ENCODE measurements around the gene HNRNPA0.

Gene HNRNPA0

DNA sequence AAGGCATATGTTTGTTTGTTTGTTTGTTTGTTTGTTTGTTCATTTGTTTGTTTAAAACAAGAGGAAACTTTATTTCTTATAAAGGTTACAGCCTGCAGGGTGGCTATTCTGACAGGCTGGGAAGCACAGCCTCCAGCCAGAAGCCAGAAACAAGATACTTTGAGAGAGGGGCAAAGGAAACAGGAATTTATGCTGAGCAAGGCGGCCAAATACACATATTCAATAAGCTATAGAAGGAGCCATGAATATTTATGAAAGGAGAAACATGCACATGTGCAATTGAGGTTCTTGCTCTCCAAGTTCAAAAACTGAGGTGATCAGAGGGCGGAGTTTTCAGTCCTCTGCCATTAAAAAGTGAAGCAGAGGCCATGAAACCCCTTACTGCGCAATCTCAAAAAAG is 37.8 kb downstream of the HNRNPA0 start:
- DNase-seq = no peak

DNA sequence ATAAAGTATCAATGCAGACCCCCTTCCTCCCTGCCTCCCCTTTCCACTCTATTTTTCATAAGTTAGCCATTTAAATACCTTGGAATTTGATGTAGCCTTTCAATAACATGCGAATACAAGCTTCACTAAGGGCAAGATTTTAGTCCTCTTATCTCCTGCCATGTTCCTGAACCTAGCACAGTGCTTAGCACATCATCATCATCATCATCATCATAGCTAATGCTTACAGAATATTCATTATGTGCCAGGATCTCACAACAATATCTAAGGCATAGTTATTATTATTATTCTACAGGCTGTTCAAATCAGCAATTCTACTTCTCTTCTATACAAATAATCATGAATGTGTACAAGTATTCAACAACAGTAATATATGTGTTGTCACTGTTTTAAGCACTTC is 38.7 kb downstream of the HNRNPA0 start:
- no peak for DNase-seq

DNA sequence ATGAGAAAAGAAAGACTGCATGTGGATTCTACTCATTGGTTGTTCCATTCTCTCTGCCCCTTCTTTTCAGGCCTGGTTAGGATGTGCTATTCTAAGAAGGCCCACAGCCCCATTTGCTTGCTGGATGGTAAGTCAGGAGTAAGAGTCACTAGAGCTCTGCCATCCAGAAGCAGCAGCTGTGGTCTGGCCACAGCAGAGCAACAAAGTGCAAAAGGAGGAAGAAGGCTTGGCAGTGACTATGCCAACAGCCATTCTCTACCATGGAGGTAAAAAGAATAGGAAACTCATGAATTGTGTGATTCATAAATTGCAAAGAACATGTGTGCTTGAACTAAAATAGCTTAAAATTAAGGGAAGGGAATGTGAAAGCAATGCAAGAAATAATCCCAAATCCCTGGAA is 39.2 kb downstream of the HNRNPA0 start:
- no peak for DNase-seq

DNA sequence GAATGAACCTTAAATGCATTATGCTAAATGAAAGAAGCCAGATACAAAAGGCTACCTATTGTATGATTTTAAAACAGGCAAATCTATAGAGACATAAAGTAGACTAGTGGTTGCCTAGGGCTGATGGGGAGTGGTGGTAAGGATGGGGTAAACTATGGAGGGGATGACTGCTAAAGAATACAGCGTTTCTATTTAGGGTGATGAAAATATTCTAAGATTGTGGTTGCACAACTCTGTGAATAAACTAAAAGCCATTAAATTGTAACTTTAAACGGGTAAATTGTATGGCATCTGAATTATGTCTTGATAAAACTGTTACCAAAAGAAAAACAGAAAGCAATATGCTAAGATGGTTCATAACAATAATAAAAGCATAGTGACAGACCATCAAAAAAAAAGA is 39.7 kb downstream of the HNRNPA0 start:
- DNase-seq = no peak

DNA sequence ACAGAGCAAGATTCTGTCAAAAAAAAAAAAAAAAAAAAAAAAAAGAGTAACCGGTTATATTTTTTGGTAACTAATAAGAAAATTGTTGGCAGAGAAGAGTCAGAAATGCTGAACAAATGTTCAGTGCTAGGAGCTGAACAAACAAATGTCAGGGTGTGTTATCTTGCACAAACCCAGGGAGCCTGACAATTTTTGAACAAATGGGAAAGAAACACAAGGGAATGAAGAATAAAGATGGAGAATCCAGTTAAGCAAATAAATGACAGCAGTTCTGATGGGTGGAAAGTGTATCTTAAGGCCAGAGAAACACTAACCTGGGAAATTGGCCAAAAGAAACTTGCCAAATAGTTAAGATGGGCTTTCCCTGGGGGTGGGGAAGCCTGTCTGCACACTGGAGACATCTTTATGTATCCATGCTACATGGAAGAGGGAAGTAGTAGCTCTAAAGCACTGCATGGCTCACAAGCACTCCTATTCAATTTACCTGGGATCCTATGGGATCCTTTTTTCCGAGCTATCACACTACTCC is 42.0 kb downstream of the HNRNPA0 start:
- no peak for DNase-seq

DNA sequence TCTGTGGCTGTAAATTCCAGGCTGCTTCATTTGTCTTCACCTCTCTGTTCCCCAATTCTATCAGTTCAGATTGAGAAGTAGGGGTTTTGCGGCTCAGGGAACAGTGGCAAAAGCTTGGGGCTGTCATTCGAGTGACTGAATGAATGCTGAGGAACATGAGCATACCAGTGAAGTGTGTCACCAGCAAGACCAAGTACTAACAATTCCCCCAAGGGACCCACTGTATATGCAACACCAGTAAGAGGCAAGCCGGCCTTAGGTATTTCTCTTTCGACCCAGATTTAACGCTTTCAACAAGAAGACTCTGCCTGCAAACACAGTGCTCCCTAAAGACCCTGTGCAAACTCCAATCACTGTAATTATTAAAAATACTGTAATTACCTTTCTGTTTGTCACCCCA is 44.1 kb downstream of the HNRNPA0 start:
- DNase-seq = no peak

DNA sequence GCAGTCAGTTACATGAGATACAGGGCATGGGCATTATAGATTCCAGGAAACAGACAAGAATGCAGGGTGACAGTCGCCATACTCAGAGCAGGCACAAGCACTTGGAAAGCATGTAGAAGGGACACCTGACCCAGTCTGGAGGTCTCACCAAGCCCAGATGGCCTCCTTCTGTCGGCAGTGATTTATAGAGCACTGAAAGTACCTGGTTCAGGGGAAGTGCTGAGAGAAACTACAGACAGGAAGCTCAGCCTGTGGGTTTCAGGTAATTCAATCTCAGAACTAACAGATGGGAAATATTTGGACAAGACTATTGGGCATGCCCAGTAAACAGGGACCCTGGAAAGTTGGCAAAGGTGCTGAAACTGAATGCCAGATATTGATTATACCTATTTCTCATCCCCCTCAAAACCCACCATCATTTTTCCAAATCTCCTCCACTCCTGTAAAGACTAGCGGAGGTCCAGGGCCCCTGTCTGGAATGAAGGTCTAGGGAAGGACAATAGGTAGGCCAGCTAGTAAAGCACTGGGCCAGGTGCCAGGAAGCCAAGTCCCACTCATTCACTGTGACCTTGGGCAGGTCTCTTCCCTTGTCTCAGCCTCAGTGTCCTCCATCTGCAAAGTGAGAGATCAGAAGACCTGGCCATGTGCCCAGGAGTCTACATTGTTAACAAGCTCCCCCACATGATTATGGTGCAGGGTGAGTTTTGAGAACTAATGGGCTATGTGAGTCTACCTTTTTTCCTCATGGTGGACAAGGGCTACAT is 45.2 kb downstream of the HNRNPA0 start:
- no peak for DNase-seq

DNA sequence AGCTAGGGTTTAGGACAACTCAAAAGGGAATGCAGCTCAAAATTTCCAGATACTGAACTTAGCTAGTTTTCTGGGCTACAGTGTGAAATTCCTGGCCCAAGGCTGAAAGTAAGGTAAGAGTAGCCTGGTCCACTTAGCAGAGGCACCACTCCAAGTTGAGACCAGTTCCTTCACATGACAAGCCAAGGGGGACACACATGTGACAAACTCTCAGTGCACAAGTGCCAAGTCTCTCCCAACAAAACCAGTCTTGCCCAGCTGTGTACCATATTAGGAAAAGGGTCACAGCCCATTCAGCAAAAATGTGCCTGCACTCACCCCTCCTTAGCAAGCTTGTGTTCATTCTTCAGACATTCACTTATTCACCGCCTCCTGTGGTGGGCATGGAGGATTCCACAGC is 46.1 kb downstream of the HNRNPA0 start:
- DNase-seq = no peak

DNA sequence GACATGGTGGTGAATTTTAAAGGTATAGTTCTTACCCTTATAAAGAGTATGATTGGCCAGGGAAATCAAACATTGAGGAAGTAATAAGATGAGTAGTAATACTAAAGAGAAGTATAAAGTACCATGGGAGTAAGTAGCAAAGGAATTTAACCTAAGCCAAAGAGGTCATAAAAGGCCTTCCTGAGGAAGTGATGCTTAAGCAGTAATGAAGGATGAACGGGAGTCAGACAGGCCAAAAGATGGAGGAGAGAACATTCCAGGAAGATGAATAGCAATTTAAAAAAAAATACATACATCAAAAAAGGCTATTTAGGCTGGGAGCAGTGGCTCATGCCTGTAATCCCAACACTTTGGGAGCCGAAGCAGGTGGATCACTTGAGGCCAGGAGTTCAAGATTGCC is 47.3 kb downstream of the HNRNPA0 start:
- DNase-seq = no peak

DNA sequence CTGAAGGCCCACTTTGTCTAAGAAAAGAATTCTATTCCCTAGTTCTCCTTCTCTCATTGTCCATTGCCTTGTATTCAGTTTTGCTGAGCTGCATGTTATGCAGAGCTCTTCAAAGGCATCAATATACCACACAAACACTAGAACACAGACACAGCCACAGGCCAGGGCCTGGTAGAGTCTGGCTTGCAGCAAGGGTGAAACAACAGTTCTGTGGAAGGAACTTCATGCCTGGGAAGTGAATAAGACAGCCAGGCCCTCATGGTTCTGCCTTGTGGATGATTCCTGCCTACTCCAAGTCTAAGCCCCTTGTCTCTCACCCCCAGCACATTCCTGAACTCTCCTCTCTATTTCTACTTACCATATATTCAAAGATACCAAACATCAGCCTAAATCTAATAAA is 49.1 kb downstream of the HNRNPA0 start:
- DNase-seq = no peak

DNA sequence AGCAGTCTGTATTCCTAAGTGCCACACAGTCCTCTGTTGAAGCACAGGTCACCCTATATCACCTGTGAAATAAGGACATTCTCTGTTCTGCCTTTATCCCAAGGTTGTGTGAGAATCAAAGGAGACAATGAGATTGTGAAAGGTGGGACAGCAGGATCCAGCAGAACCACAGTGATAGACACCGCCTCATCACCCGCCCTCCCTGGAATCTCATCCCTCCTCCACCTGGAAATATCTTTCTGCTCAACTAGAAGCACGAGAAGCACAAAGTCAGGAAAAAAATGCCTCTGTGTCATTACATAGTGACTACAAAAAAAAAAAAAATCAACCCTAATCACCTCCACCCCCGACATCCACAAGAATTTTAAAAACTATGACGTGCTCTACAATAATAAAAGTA is 50.6 kb downstream of the HNRNPA0 start:
- DNase-seq = no peak

DNA sequence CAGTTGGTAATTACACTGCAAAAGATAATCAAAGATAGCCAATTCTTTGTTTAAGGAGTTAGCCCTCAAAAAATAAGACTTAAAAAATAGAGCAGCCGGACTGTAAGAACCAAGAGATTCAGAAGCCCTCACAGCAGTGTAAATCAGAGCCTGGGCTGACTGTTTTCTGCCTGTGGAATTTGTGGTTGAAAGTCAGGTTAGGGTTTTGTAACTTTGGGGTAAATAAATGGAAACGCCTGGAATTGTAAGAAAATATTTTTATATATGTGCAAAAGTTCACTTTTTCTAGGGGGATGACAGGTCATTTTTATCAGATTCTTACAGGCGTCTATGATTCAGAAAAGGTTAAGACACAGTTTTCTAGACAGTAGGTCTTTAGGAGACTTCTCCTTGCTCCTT is 53.9 kb downstream of the HNRNPA0 start:
- DNase-seq = no peak

DNA sequence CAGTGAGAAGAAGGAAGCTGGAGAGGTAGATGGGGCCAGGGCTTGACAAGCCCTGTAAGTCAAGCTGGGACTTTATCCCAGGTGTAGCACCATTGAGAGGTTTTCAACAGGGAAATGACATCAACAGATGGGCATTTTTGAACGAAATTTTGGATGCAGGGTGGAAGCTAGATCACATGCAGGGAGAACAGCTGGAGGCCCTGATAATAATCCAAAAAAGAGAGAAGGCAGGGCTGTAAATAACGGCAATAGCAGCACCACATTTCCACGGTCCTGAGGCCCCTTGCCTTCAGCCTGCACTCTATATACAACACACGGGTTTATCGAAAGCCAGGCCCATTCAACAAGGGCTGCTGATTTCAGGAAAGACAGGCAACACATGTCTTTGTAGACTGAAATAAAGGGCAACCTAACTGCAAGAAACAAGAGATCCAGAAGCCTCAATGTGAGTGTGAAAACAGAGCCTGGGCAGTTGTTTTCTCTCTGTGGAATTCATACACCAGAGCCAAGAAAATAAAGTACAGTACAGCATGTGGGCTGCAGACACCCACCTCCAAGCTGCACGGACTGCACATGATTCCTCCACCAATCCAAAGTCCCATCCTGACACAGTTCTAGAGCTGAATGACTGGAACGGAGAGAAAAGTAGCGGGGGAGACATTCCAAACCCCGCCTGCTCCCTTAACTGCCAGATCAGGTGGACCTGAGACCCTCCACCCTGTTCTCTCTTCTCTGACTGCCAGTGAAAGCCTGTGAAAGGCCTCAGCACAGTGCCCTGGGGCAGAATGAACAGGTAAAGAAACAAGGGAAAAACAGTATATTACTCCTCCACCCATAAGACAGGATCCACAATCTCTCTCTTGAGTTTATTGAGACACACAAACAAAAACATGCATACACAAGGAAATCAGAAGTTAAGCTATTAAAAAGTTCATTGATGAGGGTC is 54.6 kb downstream of the HNRNPA0 start:
- peak; percentile 47 for DNase-seq

DNA sequence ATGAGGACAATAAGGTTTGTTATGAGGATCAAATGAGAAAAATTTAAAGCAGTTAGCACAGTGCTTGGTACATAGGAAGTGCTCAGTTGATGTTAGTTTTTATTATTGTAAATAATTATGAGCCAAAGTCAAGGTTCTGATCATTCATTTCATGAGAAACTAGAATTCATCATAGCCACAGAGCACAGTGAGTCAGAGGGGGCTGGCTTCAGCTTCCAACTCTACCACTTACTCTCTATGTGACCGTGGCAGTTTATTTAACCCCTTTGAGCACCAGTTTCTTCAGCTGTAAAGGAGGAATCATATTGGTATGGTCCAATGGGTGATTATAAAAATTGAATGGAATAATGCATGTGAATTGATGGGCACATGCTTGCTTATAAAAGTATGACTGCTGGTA is 57.7 kb downstream of the HNRNPA0 start:
- no peak for DNase-seq

DNA sequence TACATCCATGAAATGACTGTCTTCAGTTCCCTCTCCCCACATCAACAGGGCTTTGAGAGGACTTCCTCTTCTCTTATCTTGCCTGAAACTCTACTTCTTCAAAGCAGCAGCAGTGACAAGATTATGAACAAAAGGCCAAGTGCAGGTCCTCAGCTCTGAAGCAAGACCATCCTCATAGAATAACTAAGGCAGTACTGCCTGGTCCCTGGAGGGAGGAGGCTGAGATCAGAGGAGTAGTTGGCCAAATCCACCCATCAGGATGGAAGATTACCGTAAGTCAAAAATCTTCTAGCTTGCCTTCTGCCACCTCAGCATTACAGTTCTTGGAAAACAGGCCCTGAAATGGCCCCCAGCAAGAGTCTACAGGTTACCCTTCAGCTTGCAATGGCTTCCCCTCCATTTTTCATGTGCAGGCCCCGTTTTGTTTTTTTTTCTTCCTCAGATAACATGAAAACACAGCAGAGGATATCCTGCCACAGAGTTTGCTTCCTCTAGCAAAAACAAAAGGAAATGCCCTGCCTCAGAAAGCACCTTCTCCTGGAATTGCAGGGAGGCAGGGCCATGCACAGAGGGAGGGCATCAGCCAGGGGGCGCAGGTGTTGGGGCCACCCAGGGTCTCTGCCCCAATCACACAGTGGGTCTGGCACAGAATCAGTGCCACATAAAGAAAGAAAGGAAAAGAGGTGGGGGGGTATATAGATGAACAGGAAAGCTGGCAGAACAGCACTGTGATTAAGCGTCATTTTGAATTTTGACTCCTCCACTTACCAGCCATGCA is 58.3 kb downstream of the HNRNPA0 start:
- no peak for DNase-seq

Data from right forelimb (tissue), 1 donor.